GM21528 (cell line): Measurements from ENCODE around the gene CRYGA.
"Not testable (repeated sequence)": the region's sequence is repeated elsewhere in the genome, so short reads cannot be mapped to it uniquely, and the experiment has no call there.

Experiments
- ATAC-seq: cut with Tn5 transposase; IDR thresholded peaks from one replicate; pipeline ENCODE4 v1.9.1; 2021; ENCODE audit warnings: mild to moderate bottlenecking, moderate library complexity; ENCODE audit not compliant: unreplicated experiment, low FRiP score

Gene CRYGA

DNA sequence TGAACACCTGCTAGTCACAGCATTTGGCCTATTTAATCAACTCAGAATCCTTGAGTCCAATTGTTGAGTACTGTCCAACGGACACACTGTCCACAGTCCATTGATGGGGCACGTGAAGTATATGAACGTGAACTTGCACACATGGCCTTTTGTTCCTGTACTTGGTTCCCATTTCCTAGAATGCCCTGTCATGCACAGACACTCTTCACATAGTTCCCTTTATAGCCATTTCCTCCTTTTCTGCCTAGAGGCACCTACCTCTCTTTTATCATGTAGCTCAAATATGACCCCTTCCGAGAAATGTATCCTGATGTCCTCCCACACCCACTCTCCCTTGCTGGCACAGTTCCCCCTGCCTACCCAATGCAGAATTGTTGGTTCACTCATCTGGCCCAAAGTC lies 8.7 kb upstream of the CRYGA start:
- ATAC-seq: no peak

DNA sequence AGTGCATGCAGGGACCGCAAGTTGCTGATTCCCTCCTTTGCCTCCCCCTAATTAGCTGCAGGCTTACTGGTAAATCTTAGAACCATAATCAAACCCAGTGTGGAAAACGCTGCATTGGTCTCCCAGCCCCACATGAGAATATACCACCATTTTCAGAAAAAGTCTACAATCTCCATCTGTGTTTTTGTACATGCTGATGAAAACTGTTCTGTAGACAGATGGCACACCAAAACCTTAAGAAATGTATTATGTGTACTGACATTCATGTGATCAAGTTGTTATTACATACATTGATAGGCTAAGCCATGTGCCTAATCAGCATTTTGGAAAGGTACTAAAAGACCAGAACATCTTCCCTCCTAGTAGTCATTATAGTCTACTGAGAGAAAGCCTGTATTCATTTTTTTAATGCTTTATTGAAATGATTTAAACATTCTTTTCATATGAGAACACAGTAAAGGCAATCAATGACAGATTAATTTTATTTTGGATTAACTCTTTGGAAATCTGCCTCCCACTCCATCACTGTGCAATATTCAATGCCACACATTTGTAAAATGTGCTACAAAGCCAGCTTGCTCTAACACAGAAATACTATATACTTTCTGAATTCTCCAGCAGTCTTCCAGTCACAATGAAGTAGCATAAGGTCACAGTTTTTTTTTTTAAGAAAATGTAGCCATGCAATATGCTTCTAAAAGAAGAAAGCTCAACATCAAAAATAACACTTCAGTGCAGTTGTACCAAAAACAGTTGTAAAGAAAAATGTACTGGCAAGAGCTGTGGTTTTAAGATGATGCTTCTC lies 1.8 kb upstream of the CRYGA start:
- ATAC-seq: no peak

DNA sequence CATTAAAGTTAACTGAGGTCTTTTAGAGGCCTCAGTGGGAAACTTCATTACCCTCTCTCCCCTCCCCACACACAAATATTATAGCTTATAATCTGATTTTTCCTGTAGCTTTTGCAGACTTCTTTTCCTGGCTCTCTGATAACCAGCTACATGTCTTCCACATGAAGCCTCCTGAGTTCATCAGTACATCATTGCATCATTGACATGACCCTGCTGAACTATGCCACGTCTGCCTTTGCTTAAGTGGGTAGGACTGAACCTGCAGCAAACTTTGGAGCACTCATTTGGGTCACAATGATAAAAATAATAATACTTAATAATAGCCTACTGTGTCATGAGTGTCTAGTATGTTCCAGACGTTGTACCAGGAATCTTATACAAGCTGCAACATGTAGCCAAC lies 7.0 kb downstream of the CRYGA start:
- ATAC-seq: no peak

DNA sequence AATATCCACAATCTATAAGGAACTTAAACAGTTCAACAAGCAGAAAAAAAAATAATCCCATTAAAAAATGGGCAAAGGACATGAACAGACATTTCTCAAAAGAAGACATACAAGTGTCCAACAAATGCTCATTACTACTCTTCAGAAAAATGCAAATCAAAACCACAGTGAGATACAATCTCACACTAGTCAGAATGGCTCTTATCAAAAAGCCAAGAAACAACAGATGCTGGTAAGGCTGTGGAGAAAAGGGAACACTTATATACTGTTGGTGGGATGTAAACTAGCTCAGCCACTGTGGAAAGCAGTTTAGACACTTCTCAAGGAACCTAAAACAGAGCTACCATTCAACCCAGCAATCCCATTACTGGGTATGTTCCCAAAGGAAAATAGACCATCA lies 10.2 kb downstream of the CRYGA start:
- no peak for ATAC-seq

DNA sequence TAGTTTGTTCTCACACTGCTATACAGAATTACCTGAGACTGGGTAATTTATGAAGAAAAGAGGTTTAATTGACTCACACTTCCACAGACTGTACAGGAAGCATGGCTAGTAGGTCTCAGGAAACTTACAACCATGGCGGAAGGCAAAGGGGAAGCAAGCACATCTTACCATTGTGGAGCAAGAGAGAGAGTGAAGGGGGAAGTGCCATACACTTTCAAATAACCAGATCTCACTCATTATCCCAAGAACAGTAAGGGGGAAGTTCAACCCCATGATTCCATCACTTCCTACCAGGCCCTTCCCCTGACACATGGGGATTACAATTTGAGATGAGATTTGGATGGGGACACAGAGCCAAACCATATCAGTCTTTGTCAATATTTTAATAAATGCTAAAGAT lies 12.4 kb downstream of the CRYGA start:
- no peak for ATAC-seq

DNA sequence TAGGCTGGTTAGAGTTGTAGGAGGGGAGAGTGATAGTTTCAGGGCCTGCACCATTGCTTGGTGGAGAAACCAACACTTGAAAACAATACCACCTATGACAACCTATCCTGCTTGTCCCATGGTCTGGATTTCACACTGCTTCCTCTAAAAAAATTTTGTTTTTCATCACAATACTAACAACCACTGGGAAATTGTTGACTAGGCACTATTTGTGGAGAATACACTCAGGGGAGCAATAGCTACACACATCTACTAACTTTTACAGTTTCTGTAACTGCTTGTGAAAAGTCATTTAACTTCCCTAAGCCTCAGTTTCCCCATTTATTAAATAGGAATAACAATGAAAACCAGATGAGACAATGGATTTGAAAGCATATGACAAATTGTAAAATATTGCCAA lies 13.3 kb downstream of the CRYGA start:
- no peak for ATAC-seq

DNA sequence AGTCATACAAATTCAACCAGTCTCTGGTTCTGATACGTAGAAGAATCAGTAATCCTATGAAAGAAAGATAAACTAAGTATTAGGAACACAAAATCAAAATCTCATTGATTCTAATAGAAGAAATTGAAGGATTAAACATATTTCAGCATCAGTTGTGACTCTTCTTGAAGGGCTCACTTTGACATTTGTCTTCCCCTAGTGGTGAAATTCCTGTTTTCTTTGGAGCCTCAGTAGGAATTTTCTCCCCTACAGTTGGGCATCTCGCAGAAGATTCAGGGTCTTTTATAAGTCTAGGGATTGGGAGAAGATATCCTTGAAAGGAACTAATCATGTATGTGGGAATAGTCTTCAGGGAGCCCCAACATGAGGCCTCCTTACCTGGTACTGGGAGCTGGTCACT lies 14.6 kb downstream of the CRYGA start:
- no peak for ATAC-seq

DNA sequence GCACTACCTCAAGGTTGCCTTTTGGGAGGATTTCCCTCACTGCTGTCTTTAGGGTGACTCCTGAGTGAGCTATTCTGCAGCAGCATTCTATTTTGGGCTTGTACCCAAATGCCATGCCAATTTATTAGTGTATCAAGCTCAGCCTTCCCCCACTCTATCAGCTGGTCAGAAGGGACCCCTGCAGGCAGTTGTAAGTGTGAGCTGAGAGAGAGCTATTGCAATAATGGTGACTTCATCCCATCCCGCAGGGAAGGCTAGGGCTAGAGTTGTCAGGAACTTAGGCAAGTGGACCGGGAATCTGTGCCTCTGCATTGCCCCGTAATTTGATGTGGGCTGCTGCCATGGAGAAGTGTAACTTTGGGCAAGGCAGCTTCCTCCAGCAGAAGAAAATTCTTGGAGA lies 15.6 kb downstream of the CRYGA start:
- ATAC-seq: no peak

DNA sequence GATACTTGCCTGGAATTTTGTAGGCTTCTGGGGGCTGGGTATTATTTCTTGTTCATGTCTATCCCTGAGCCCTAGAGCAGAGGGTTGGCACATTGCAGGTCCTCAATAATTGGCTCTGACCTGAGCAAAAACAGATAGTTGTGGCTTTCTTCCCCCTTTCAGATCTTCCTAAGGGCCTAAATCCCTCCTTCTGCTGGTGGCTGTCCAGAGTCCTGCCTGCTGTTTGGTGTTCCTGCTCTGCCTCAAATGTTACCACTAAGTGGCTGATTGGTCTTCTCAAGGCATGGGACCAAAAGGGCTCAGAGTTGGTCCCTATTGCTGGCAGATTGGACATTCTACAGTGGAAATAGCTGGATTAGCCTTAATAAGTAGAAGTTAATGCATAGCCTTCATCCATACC lies 16.4 kb downstream of the CRYGA start:
- ATAC-seq: no peak

DNA sequence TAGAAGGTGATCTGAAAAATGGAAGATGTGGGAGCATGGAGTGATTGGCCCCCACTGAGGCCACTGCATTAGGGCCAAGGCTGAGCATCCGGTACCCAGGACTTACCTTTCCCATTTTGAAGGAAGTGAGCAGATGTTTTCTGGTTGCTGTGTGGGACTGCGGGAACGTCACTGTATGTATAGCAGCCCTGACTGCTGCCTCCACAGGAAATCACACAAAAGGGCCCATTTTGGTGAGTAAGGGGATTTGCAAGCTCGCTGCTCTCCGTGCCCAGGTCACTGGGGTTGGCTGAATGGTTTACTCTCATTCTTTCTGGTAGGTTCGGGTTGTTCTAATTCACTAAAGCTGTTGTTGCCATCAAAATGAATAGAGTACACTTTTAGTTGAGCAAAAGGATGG lies 17.4 kb downstream of the CRYGA start, which contains the start of gene CRYGB:
TSS of gene CRYGB (minus strand) at position 153 of the 400 bp plus-strand sequence. CDS start at position 115, 38 bp downstream.
- ATAC-seq: no peak

DNA sequence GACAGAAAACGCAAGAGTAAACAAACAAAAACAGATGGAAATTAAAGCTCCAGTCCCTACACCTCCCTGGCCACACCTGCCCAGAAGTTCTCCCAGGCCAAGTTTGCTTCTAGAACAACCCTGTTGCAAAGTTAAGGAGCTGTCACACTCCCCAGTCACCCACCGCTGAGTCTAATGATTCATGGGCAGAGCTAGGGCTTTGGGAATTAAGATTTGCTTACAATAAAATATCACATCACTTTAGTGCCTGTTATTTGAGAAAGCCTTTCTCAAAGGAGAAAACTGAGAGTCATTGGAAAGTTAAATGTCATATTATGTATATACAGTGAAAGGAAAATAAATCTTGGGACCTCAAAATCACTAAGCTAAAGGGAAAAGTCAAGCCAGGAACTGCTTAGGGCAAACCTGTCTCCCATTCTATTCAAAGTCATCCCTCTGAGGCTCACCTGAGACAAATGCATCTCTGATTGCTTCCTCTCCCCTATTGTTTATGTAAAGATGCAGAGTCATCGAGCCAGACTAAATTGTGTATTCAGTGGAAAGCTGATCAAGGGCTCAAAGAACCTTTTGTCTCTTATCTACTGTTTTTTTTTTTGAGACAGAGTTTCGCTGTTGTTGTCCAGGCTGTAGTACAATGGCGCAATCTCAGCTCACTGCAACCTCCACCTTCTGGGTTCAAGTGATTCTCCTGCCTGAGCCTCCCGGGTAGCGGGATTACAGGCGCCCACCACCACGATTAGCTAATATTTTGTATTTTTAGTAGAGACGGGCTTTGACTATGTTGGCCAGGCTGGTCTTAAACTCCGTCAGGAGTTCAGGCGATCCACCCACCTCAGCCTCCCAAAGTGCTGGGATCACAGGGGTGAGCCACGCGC lies 20.2 kb downstream of the CRYGA start:
- no peak for ATAC-seq

DNA sequence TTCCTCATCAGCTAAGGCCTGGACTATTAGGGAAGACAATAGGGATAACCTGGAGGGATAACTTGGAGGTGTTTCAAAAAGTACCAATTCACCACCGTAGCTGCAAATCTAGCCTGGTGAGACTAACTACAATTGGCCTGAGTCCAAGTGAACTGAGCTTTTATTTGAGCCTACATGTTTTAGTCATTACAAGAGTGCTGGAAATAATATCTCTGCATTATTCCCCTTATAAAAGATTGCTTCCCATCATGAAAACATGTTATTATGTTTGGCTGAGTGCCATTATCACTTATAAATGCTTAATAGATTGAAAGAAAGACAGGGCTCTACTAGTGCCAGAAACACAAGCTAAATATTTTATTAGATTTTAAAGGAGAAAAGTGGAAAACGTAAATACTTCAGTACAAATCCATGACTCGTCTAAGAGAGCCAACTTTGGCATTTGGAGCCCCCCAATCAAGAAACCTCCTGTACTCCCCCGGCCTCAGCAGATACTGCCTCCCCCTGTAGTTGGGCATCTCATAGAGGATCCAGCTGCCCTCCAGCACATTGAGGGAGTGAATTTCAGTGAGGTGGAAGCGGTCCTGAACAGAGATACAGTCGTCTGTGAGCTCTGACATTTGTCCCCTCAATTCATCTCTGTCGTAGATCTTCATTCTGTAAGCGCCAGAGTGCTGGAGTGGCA lies 21.0 kb downstream of the CRYGA start:
- no peak for ATAC-seq

DNA sequence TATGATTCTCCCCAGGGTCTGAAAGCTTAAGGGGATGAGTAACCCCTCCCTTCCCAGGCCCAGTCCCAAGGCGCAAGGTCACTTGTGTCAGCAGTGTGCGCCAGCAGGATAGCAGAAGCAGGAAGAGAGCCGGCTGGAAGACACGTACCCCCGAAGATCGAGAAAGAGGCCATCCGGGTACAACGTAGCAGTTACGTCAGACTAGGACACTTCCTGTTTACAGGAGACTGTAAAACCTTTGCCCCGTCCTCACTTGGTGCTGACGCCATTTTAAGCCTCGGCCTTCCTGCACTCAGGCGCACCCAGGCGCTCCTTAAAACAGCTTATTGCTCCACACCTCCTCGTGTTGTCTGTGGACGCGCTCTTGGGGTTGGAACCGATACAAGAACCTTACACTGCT lies 23.9 kb downstream of the CRYGA start:
- no peak for ATAC-seq

DNA sequence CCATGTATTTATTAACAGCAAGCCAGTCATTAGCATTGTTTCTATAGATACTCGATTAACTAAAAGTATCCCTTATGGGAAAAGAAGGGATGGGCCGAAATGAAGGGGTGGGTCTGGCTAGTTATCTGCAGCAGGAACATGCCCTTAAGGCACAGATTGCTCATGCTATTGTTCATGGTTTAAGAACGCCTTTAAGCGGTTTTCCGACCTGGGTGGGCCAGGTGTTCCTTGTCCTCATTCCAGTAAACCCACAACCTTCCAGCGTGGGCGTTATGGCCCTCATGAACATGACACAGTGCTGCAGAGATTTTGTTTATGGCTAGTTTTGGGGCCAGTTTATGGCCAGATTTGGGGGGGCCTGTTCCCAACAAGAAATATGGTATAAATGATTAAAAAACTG lies 25.1 kb downstream of the CRYGA start:
- ATAC-seq: not testable (repeated sequence)

DNA sequence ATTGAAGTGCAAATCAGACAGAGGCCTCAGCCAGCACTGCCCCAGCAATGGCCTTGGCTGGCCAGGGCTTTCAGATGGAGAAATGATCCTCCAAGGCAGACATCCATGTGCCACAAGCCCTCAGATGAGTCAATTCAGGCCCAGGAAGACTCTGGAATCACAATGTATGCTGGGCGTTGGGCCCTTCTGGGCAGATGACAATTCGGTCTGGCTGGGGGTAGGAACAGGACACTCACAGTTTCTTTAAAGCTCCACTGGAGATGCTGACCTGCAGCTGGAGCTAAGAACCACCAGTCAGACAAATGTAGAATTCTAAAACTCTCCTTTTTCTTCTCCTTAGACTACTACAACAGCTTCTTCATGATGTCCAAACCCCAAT lies 26.7 kb downstream of the CRYGA start:
- ATAC-seq: no peak

DNA sequence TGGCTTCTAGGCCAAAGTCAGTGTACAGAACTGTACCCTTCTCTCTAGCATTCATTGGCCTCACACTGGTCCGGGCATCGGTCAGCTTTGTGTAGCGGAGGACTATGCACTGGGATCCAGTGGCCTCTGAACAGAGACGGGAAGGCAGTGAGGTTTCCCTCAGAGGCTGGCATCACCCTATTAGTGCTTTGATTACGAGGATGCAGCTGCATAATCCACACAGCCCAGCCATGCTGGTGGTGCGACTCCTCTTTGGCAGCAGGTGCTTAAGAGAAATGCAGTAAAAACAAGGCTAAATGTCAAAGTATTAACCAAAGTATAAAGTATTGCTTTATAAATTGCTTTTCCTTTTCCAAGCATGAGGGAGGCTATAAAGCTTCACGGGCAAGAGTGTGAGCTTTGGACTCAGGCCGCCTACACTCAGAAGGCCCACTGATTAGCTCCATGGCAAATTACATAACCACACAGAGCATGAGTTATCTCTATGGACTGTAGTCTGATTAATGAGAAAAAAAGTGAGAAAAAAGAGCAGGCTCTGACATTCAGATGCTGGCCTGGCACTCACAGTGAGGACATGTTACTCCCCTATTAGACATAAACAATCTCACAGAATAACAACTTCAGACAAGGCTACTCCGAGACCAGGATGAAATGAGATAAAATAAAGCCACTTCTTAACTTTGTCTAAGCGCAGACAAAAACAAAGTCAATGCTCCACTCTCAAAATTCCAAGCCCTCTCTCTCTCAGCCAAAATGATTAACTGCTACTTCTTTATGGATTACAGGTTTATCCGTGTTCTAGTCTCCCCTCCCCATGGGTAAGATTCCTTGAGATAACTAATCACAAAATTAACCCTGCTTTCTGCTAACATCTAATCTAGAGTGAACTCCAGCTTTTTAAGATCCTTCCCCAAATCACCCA lies 27.3 kb downstream of the CRYGA start:
- no peak for ATAC-seq

DNA sequence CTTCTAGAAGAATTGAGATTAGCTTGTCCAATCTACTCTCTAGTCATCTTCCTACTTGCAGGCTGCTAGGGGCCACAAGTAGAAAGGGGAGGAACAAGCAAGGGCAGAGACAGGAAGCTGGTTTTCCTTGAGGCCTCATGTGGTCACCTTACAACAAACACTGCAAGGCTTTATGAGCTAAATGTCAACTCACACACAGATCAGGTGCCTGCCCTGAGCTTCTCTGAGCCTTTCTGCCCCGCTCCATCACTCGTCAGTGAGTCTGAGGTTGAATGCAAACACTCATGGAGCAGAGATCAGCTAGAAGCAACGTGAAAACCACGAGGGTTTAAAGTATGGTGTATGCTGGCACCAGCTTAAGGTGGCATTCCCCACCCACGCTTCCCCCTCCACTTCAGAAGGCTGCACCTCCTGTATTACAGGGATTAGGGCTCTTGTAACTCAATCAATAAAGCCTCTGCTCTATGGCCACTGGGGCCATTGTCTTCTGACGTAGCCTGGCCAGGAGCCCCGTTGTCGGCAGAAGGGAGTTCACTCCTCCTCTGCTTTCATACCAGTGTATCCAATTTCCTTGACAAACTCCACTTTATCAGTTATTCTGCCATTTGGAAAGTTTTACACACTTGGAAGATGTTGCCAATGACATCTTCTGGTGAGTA lies 28.3 kb downstream of the CRYGA start:
- no peak for ATAC-seq

DNA sequence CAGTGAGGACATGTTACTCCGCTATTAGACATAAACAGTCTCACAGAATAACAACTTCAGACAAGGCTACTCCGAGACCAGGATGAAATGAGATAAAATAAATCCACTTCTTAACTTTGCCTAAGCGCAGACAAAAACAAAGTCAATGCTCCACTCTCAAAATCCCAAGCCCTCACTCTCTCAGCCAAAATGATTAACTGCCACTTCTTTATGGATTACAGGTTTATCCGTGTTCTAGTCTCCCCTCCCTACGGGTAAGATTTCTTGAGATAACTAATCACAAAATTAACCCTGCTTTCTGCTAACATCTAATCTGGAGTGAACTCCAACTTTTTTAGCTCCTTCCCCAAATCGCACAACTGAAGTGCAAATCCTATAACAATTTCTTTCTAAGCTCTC lies 32.7 kb downstream of the CRYGA start:
- no peak for ATAC-seq
